Liver (tissue), 9 donors: Measurements from ENCODE around the gene TRIM67. TPM values are rescaled to one million over a fixed set of nuclear protein-coding genes. Genes with fewer than 3 reads are reported as not detected.
"Not testable (repeated sequence)": the region's sequence is repeated elsewhere in the genome, so short reads cannot be mapped to it uniquely, and the experiment has no call there.

ENCODE experiments used
- DNase-seq: peaks from one replicate; pipeline ENCODE4 v3.0.0-alpha.2; 2017; ENCODE audit warnings: low spot score
- H3K27ac ChIP-seq, 2 donors: one replicate each; pipeline ENCODE4 v1.7.0; 2013; ENCODE audit warnings: inconsistent platforms in 2 of 2, low read length in 2 of 2, control low read depth in 1 of 2, low read depth in 1 of 2, mild to moderate bottlenecking in 1 of 2
- H3K27me3 ChIP-seq, 4 donors: one replicate each; pipeline versions ENCODE4 v1.6.1 to v1.7.0; 2013; ENCODE audit warnings: low read length in 3 of 4, inconsistent platforms in 1 of 4, mild to moderate bottlenecking in 1 of 4, moderate library complexity in 1 of 4; ENCODE audit not compliant: control insufficient read depth in 4 of 4, insufficient read depth in 4 of 4
- H3K36me3 ChIP-seq, 4 donors: one replicate each; pipeline versions ENCODE4 v1.6.1 to v1.7.0; 2013; ENCODE audit warnings: low read length in 3 of 4, mild to moderate bottlenecking in 3 of 4, low read depth in 1 of 4, moderate library complexity in 1 of 4; ENCODE audit not compliant: control insufficient read depth in 4 of 4, insufficient read depth in 3 of 4
- H3K4me1 ChIP-seq, 4 donors: one replicate each; pipeline versions ENCODE4 v1.6.1 to v1.7.0; 2013; ENCODE audit warnings: low read length in 3 of 4, mild to moderate bottlenecking in 3 of 4, moderate library complexity in 1 of 4; ENCODE audit not compliant: control insufficient read depth in 4 of 4, insufficient read depth in 4 of 4
- H3K4me3 ChIP-seq, 3 donors: one replicate each; pipeline versions ENCODE4 v1.6.1 to v1.7.0; 2013; ENCODE audit warnings: low read length in 3 of 3, control low read depth in 1 of 3, low read depth in 1 of 3, mild to moderate bottlenecking in 1 of 3
- H3K9ac ChIP-seq, 2 donors: one replicate each; pipeline ENCODE4 v1.7.0; 2013; ENCODE audit warnings: low read length in 2 of 2, mild to moderate bottlenecking in 2 of 2, moderate library complexity in 2 of 2, control low read depth in 1 of 2, low read depth in 1 of 2
- H3K9me3 ChIP-seq, 4 donors: one replicate each; pipeline versions ENCODE4 v1.6.1 to v1.7.0; 2013; ENCODE audit warnings: low read length in 3 of 4; ENCODE audit not compliant: control insufficient read depth in 4 of 4
- ATF3 ChIP-seq: IDR thresholded peaks from 2 replicates; pipeline ENCODE4 v1.6.1; 2016; ENCODE audit warnings: antibody characterized with exemption
- CTCF ChIP-seq: fragments of 150-350 bp; IDR thresholded peaks from 2 replicates; pipeline ENCODE4 v1.5.1; 2017; ENCODE audit warnings: improper control_type of control experiment, low read depth, low read length; ENCODE audit not compliant: missing input control
- EGR1 ChIP-seq, 2 donors: IDR thresholded peaks; 2 replicates each; pipeline ENCODE4 v1.6.1; 2016 to 2018; ENCODE audit warnings: antibody characterized with exemption in 2 of 2, low read depth in 2 of 2
- FOXA1 ChIP-seq: IDR thresholded peaks from 2 replicates; pipeline ENCODE4 v1.6.1; 2016; ENCODE audit warnings: antibody characterized with exemption
- FOXA2 ChIP-seq: IDR thresholded peaks from 2 replicates; pipeline ENCODE4 v1.6.1; 2016; ENCODE audit warnings: antibody characterized with exemption
- GABPA ChIP-seq, 2 donors: IDR thresholded peaks in 1 of 2; conservative IDR thresholded peaks in 1 of 2; 2 replicates each; pipeline ENCODE4 v1.6.1; 2016; ENCODE audit warnings: antibody characterized with exemption in 2 of 2, mild to moderate bottlenecking in 1 of 2, moderate library complexity in 1 of 2
- HNF4A ChIP-seq, 2 donors: conservative IDR thresholded peaks; 2 replicates each; pipeline ENCODE4 v1.6.1; 2016; ENCODE audit warnings: antibody characterized with exemption in 2 of 2, mild to moderate bottlenecking in 2 of 2
- HNF4G ChIP-seq: IDR thresholded peaks from 2 replicates; pipeline ENCODE4 v1.6.1; 2016; ENCODE audit warnings: antibody characterized with exemption
- JUND ChIP-seq, 2 donors: IDR thresholded peaks; 2 replicates each; pipeline ENCODE4 v1.6.1; 2016; ENCODE audit warnings: antibody characterized with exemption in 2 of 2
- MAX ChIP-seq: IDR thresholded peaks from 2 replicates; pipeline ENCODE4 v1.6.1; 2016; ENCODE audit warnings: antibody characterized with exemption
- NR2F2 ChIP-seq: IDR thresholded peaks from 2 replicates; pipeline ENCODE4 v1.6.1; 2016; ENCODE audit warnings: antibody characterized with exemption
- RAD21 ChIP-seq, 2 donors: IDR thresholded peaks; 2 replicates each; pipeline ENCODE4 v1.6.1; 2016; ENCODE audit warnings: antibody characterized with exemption in 2 of 2, mild to moderate bottlenecking in 2 of 2
- RXRA ChIP-seq, 2 donors: IDR thresholded peaks; 2 replicates each; pipeline ENCODE4 v1.6.1; 2017 to 2018; ENCODE audit warnings: antibody characterized with exemption in 2 of 2, mild to moderate bottlenecking in 1 of 2
- TAF1 ChIP-seq: conservative IDR thresholded peaks from 2 replicates; pipeline ENCODE4 v1.6.1; 2016; ENCODE audit warnings: antibody characterized with exemption, mild to moderate bottlenecking
- YY1 ChIP-seq: IDR thresholded peaks from 2 replicates; pipeline ENCODE4 v1.6.1; 2016; ENCODE audit warnings: antibody characterized with exemption, mild to moderate bottlenecking
- ZBTB33 ChIP-seq: IDR thresholded peaks from 2 replicates; pipeline ENCODE4 v1.6.1; 2016; ENCODE audit warnings: antibody characterized with exemption
- WGBS: extraction: QIAGEN DNeasy Blood & Tissue Kit; methylation state at CpG from one replicate; pipeline ENCODE4 v1.1.7; 2013; 5-methylcytosine and 5-hydroxymethylcytosine counted together
- polyA plus RNA-seq, 2 donors: library from polyadenylated mRNA; stranded (reverse) in 1 of 2; unstranded in 1 of 2; fragments of 200-250 nt in 1 of 2; fragments of >200 nt in 1 of 2; fragmentation: Nextera tagmentation in 1 of 2; extraction: Ambion mirVana in 1 of 2; gene quantifications; one replicate each; pipeline versions ENCODE4 v1.2.1 to v1.2.3, GENCODE V29; 2013 to 2015
- total RNA-seq, 2 donors: library from RNA; depleted of rRNA; stranded (reverse); fragments of >200 nt; gene quantifications; one replicate each; pipeline ENCODE4 v1.2.3, GENCODE V29; 2014
- donor health status: healthy.
- donor health status: healthy.
- donor health status: healthy.
- donor health status: healthy.
- donor health status: healthy.

The TRIM67 gene
- total and polyA plus RNA-seq, 4 donors: under 0.01 to 0.05 TPM; not detected in 2

DNA sequence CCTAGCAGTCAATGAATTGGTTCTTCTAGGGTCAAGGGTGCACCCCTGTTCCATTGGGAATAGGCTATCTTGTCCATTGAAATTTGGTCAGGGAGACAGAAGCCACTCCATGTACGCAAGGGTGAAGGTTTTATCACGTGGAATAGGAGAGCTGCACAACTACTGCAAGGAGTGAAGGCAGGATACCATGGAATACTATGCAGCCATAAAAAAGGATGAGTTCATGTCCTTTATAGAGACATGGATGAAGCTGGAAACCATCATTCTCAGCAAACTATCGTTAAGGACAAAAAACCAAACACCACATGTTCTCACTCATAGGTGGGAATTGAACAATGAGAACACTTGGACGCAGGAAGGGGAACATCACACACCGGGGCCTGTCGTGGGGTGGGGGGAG is 34.8 kb upstream of the TRIM67 start:
- not testable (repeated sequence) for H3K4me1 ChIP-seq, H3K9me3 ChIP-seq, H3K9ac ChIP-seq, DNase-seq, H3K27me3 ChIP-seq, H3K4me3 ChIP-seq, H3K36me3 ChIP-seq, H3K27ac ChIP-seq
- WGBS: 86% methylated on average over 6 of the region's 6 CpGs

DNA sequence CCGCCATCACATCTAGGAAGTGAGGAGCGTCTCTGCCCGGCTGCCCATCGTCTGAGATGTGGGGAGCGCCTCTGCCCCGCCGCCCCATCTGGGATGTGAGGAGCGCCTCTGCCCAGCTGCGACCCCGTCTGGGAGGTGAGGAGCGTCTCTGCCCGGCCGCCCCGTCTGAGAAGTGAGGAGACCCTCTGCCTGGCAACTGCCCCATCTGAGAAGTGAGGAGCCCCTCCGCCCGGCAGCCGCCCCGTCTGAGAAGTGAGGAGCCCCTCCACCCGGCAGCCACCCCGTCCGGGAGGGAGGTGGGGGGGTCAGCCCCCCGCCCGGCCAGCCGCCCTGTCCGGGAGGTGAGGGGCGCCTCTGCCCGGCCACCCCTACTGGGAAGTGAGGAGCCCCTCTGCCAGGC is 33.4 kb upstream of the TRIM67 start:
- WGBS: 88% methylated on average over 23 of the region's 27 CpGs
- not testable (repeated sequence) for H3K9me3 ChIP-seq, H3K4me1 ChIP-seq, DNase-seq, H3K9ac ChIP-seq, H3K27ac ChIP-seq, H3K27me3 ChIP-seq, H3K36me3 ChIP-seq, H3K4me3 ChIP-seq

DNA sequence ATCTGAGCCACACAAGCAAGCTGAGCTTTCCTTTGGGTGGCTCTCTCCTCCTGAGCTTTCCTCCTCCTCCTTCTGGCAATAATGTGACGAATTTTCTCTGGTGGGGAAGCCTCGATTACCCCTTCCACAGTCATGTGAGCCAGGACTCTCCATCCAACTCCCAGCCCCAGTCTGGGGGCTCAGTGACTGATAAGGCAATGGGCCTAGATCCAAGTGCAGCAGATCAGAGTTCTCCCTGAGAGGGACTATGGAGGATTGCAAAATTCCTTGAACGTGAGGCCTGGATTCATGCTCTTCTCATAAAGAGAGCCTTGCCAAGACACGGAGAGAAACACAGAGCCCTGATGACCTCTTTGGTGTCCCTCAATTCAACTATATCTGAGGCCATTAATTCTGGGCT is 31.3 kb upstream of the TRIM67 start:
- TF ChIP-seq HNF4G (no peak), GABPA (IDR thresholded peaks at IDR 0.05 in 1 of 2, conservative IDR thresholded peaks at IDR 0.05 in 1 of 2) (no peak), FOXA1 (no peak), RAD21 (IDR thresholded peaks at IDR 0.05) (no peak), JUND (IDR thresholded peaks at IDR 0.05) (no peak), NR2F2 (no peak), HNF4A (conservative IDR thresholded peaks at IDR 0.05) (no peak), YY1 (no peak), RXRA (IDR thresholded peaks at IDR 0.05) (no peak), EGR1 (IDR thresholded peaks at IDR 0.05; ENCODE audit: low read depth in 2 of 2) (no peak)
- H3K9ac ChIP-seq: no peak overlapping the region
- H3K27me3 ChIP-seq: peaks cover 0 to 4% (median 0%) of the 10 kb centered on the region in 4 donors
- no peaks in the 10 kb centered on the region for H3K9me3 ChIP-seq
- no peak overlapping the region for H3K4me3 ChIP-seq
- no peak overlapping the region for H3K27ac ChIP-seq
- H3K36me3 ChIP-seq: no peaks in the 10 kb centered on the region
- 65% methylated on average over 4 of the region's 4 CpGs for WGBS
- H3K4me1 ChIP-seq: no peaks in the 10 kb centered on the region
- DNase-seq: no peak

DNA sequence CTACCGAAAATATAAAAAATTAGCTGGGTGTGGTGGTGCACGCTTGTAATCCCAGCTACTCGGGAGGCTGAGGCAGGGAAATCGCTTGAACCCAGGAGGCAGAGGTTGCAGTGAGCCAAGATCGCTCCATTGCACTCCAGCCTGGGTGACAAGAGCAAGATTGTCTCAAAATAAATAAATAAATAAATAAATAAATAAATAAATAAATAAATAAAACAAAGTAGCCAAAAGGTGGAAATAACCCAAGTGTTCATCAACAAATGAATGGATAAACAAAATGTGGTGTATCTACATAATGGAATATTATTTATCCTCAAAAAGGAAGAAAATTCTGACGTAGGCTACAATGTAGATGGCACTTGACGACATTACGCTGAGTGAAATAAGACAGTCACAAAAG is 29.3 kb upstream of the TRIM67 start:
- not testable (repeated sequence) for H3K4me3 ChIP-seq, H3K4me1 ChIP-seq, H3K27ac ChIP-seq, H3K27me3 ChIP-seq, H3K9ac ChIP-seq, H3K9me3 ChIP-seq, H3K36me3 ChIP-seq, DNase-seq
- WGBS: 95% methylated on average over 8 of the region's 8 CpGs

DNA sequence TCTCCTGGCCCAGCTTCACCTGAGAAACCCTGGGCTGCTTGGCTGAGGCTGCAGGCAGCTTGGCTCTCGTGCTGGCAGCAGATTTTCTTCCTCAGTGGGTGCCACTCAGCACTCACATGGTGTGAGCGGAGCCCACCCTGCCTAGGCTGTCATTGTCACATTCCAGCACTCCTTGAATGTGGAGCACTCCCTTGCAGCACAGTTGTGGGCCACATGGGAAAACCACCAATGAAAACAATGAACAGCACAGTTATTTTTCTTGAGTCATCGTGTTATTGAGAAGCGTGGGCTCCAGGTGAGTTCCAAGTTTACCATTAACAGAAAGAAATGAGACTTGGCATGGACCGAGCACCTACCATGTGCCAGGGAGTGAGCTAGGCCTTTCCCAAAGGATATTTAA is 27.2 kb upstream of the TRIM67 start:
- Histone ChIP-seq H3K9me3 (no peaks in the 10 kb centered on the region), H3K4me1 (no peaks in the 10 kb centered on the region), H3K27ac (no peak overlapping the region), H3K27me3 (peaks cover 0 to 4% (median 0%) of the 10 kb centered on the region in 4 donors), H3K36me3 (no peaks in the 10 kb centered on the region), H3K4me3 (no peak overlapping the region), H3K9ac (no peak overlapping the region)
- TF ChIP-seq RAD21 (IDR thresholded peaks at IDR 0.05): no peak
- no peak for TF ChIP-seq RXRA (IDR thresholded peaks at IDR 0.05)
- no peak for TF ChIP-seq MAX
- TF ChIP-seq FOXA2: no peak
- TF ChIP-seq ATF3: no peak
- TF ChIP-seq EGR1 (IDR thresholded peaks at IDR 0.05; ENCODE audit: low read depth in 2 of 2): no peak
- TF ChIP-seq HNF4G: no peak
- no peak for TF ChIP-seq ZBTB33
- TF ChIP-seq TAF1: no peak
- TF ChIP-seq JUND (IDR thresholded peaks at IDR 0.05): no peak
- TF ChIP-seq CTCF: no peak
- WGBS: 84% methylated on average over 5 of the region's 5 CpGs
- no peak for DNase-seq
